HG03045 (cell line): ENCODE measurements around the gene EVL.
"Not testable (repeated sequence)": the region's sequence is repeated elsewhere in the genome, so short reads cannot be mapped to it uniquely, and the experiment has no call there.

ENCODE experiments used
- ATAC-seq: cut with Tn5 transposase; IDR thresholded peaks from one replicate; pipeline ENCODE4 v1.9.1; 2021; ENCODE audit warnings: mild to moderate bottlenecking, moderate library complexity; ENCODE audit not compliant: unreplicated experiment

Gene EVL

DNA sequence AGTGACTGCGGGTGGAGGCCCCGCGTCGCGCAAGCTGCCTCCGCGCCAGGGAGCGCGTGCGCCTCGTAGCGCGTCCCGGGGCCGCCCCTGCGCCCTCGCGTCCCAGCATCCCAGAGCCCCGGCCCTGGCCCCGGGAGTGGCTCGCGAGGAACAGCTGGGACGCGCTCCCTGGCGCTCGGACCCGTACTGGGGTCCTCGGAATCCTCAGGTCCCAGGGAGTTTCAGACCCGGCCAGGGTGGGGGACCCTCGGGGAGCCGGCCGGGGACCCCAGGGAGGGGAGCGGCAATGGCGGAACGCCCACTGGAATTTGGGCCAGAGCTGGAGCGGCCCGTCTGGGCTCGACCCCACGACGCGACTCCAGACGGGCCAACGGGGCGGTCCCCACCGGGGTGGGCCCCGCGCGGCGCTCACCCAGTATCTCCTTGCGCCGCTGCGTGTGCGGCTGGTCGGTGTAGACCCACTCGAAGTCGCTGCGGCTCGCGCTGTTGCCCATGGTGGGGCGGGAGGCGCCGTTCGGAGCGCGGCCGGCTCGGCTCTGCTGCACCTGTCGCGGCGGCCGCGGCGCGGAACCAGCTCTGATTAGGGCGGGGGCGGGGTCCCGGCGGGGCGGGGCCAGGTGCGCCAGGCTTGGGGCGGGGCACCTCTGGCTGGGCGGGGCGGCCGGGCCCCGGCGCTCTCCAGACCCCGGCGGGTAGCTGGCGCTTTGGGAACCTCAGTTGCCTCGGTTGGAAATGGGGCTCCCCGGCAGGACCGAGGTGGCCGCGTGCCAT is 94.1 kb downstream of the EVL start, which contains the start of gene DEGS2:
Gene DEGS2, minus strand, starts transcription at position 552 of the 771 bp plus-strand sequence. Its CDS starts 58 bp downstream, at position 494.
- peak; percentile 48 for ATAC-seq

DNA sequence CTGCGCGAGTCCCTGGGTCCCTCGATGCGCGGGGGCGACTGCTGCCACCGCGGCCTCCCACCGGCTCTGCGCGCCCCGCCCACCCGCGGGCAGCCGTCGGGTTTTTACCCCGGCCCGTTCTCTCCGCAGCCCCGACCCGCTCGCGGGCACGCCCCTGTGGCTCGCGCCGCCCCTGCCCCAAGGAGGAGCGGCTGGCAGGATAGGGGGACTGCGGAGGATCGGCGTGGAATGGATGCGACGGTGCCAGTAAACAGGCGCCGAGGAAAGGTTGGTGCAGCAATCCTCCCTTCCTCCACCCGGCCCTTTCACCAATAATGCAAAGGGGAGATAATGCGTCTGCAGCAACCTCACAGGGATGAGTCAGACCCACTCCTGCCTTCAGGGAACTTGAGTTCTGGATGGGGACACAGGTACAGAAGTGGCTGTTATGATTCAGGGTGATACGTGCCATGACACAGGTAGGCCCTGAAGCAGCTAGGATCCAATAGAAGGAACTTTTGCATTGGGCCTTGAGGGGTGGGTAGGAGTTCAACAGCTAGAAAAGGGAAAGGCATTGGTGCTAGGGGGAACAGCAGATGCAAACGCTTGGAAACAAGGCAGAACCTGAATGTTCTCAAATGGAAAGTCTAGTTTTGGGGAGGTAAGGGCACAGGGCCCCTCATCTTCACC is 94.8 kb downstream of the EVL start:
- ATAC-seq: peak; percentile 14

DNA sequence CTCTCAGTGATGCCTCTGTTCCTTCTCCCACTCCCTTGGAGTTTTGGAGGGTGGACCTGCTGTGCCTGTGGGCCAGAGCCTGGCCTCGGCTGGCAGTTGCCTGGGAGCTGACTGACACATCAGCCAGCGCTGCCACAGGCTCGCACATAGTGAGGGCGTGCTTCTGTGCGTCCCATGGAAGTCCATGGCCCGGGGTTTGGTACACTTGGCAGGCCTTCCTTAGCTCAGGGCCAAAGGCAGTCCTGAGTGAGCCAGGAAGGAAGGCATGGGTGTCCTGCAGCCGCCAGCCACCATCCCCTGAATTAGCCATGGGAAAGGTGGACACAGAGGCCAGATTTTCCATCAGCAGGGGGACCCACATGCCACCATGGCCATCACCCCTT is 95.3 kb downstream of the EVL start:
- no peak for ATAC-seq

DNA sequence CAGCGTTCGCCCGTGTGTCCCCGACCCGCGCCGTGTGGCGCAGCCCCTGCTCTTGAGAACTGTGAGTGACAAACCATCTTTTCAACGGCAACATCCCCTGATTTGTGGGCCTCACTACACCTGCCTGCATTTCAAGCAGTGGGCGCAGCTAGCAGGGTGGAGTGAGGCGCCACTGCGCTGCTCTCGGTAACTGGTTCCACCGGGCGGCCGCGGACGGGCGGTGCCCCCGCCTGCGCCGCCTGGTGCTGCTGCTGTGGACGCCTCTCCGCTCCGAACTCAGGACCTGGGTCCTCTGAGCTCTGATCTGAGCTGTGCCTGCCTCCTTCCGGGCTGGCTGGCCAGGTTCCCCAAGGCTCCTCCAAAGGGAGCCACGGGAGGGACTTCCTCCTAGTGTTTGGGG is 100.2 kb downstream of the EVL start:
- ATAC-seq: no peak

DNA sequence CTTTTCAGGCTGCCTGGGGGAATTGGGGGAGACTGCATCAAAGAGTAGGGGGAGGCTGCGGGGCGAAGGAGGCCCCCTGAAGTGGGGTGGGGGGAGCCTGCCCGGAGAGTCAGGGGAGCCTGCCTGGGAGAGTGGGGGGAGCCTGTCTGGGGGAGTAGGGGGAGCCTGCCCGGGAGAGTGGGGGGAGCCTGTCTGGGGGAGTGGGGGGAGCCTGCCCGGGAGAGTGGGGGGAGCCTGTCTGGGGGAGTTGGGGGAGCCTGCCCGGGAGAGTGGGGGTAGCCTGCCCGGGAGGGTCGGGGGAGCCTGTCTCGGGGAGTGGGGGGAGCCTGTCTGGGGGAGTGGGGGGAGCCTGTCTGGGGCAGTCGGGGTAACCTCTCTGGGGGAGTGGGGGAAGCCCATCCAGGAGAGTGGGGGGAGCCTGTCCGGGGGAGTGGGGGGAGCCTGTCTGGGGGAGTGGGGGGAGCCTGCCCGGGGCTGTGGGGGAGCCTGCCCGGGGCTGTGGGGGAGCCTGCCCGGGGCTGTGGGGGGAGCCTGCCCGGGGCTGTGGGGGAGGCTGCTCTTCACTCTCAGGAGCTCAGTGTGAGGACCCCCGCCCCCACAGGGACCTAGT is 100.7 kb downstream of the EVL start:
- no peak for ATAC-seq

DNA sequence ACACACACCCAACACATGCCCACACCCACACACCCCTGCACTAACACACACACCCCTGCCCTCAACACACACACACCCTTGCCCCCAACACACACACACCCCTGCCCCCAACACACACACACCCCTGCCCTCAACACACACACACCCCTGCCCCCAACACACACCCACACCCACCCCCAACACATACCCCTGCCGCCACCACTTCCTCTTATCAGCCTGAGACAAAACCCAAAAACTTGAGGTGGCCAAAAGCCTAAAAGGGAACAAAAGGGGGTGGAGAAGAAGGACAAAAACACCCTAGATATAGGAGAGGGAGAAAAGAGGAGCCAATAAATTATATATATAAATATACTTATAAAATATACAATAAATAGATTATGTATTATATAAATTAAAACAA is 103.3 kb downstream of the EVL start:
- no peak for ATAC-seq

DNA sequence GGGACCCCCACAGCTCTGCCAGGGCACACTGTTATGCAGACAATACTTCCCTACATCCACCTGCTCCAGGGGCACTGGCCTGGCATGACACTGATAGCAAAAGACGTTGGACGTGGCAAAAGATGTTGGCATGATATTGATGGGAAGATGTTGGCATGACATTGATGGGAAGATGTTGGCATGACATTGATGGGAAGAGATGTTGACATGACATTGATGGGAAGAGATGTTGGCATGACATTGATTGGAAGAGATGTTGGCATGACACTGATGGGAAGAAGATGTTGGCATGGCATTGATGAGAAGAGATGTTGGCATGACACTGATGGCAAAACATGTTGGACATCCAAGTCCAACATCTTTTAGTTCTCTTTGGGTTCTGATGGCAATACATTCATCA is 105.7 kb downstream of the EVL start:
- no peak for ATAC-seq

DNA sequence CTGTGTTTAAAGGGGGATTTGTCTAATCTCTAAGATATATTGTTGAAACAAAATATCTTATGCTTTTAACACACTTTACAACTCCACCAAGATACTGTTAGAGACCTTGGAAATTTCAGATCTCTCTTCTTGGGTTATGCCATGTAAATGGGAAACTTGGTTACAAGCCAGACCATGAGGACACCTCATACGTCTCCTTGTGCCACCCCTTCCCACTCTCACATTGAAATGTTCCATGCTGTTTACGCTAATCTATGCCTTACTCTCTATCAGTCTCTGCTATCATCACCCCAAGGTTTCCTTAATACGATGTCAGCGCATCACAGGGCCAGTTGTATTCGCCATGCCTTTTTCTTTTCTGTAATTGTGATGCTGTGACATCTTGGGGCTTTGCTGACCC is 107.6 kb downstream of the EVL start:
- no peak for ATAC-seq

DNA sequence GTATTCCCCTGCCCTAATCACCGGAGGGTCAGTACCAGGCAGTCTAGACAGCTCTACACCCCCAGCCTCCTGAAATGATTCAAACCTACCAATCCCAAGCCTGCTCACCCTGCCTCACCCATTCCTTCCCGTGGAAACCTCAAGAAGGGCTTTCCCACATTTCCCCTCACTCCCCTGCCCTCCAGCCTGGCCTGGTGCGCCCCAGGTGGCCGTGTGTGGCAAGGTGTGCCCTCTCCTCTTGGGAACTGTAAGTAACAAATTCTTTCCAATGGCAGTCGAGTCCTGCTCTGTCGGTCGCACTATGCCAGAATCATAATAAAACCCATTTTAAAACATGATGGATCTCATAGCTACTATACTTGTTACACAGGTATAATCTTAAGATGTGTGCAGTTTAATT is 108.1 kb downstream of the EVL start:
- no peak for ATAC-seq

DNA sequence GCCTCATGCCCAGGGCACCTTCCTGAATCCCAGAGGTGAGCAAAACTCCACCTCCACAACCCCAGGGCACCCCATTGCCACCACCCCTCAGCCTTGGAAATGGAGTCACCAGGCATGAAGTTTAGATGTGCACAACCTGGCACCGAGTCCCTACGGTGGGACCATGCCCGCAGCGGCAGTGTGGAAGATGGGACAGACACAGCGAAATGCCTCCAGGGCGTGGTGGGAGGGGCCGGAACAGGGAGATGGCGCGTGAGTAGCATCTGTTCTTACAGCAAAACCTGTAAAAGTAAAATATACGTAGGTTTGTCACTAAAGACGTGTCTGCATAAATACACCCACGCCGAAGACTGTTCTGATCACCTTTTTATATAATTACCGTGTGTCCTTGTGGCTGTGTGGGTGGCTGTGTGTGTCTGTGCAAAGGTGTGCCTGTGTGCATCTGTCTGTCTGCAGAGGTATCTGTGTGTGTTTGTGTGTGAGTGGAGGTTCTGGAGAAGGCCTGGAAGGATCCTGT is 111.6 kb downstream of the EVL start:
- no peak for ATAC-seq

DNA sequence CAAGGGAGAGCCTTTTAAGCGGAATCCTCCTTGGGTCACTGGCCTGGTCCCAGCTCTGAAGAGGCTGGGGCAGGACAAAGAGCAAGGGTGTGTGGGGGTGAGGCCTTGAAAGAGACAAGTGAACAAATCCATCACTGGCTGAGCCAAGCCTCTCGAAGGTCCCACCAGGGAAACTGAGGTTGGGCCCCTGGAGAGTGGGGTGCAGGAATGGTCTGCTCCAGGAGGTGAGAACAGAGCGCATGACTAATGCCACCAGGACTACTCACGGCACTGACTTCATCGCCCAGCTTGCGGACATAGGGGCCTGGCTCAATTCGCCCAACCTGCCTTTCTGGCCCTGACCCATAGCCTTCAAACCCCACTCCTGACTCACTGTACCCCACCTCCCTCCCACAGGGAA is 113.5 kb downstream of the EVL start:
- ATAC-seq: no peak

DNA sequence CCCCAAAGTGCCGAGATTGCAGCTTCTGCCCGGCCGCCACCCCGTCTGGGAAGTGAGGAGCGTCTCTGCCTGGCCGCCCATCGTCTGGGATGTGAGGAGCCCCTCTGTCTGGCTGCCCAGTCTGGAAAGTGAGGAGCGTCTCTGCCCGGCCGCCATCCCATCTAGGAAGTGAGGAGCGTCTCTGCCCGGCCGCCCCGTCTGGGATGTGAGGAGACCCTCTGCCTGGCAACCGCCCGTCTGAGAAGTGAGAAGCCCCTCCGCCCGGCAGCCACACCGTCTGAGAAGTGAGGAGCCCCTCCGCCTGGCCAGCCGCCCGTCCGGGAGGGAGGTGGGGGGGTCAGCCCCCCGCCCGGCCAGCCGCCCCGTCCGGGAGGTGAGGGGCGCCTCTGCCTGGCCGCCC is 115.4 kb downstream of the EVL start:
- not testable (repeated sequence) for ATAC-seq

DNA sequence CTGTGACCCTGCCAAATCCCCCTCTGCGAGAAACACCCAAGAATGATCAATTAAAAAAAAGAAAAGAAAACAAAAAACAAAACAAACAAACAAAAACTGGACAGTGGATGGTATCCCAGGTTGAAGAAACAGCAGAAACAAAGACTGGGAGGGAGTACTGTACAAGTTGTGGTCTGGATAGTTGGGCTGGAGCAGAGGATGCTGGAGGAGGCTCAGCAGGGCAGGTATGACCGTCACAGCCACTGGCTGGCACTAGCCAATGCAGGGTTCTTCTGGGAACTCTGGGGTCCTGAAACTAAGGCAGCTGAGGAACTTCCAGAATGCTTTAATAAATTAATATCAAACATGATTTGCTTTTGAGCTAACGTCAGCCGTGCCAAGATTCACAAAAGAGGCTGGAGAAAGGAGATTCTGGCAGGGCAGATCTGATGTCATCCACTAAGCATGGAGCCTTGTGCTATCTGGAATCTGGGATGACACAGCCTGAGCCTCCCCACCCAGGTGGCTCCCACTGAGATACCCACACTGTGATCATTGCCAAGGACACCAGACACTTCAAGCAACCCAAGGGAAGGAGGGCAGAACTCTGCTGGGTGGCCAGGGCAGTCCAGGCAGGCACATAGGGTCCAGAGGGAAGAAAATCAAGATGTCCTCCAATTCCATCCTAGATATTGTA is 116.8 kb downstream of the EVL start:
- ATAC-seq: not testable (repeated sequence)

DNA sequence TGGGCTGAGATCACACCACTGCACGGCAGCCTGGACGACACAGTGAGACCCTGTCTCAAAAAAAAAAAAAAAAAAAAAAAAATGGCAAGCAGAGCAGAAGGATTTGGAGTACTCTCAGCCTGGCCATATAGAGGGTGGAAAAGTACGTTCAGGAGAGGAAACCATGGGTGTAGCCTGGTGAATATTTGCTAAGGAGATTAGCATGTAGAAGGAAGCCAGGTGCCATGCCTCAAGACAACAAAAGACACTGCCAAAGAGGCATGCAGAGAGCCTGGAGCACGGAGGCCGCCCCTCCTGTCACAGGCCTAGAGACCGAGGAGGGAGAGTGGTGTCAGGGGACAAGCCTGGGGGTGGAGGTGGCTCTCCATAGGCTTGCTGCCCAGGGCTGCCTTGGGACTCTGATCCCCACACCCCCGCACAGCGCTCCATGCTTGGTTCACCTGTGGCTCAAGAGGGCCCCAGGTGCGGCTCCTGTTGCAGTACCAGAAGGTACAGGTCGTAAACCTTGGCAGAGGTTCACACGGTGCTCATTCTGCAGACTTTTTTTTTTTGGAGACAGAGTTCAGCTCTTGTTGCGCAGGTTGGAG is 122.1 kb downstream of the EVL start:
- ATAC-seq: no peak

DNA sequence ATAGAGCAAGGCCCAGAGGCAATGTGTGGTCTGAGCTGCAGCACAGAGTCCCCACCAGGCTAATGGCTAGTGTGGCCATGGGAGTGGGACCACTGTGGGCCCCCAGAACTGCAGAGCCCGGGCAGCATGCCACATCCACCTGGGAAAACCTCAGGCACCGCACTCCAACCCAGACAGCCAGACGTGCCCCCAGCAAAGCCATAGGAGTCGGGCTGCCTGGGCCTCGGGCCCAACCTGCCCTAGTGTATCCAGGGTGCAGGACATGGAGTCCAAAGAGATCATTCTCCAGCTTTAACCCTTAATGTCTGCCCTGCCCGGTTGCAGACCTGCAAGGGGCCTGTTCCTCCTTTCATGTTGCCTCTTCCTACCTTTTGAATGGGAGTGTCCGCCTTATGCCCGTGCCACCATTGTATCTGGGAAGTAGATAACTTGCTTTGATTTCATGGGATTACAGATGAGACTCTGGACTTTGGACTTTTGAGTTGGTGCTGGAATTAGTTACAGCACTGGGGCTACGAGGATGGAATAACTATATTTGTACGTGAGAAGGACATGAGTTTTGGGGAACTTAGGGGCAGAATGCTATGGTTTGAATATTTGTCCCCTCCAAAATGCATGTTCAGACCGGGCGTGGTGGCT is 123.3 kb downstream of the EVL start:
- no peak for ATAC-seq

DNA sequence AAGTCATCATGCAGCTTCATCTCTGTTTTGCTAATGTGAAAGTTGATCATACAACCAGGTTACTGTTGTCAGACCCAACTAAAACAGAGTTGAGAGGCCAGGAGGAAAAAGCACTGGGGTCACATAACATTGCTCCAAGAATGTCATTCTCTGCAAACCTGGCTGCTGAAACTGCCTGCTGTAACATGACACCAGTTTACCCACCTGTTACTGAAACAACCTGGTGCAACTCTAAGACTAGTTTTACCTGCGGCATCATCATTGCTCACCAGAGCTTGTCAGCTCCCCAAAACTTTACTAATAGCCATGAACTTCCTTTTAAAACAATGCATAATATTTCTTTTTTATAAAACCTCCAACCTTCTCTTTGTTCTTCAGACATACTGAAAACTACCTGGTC is 124.9 kb downstream of the EVL start:
- ATAC-seq: no peak

DNA sequence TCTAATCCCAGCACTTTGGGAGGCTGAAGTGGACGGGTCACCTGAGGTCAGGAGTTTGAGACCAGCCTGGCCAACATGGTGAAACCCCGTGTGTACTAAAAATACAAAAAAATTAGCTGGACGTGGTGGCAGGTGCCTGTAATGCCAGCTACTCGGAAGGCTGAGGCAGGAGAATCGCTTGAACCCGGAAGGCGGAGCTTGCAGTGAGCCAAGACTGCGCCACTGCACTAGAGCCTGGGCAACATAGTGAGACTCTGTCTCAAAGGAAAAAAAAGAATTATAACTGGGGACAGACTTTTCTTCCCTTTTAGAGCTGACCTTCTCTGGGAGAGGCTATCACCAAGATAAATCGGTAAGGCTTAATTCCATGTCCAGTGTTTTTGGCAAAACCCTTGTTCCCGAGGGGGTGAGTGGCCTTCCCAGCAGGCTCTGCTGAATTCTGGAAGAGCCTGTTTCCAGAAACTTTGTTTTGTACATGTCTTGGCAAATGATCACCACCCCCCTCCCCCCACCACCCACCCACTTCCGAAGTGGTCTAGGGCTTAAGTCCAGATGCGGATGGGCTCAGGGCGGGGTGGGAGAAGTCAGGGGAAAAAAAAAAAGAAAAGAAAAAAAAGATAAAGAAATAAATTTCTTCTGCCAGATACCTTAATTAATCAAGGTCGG is 126.5 kb downstream of the EVL start:
- no peak for ATAC-seq

DNA sequence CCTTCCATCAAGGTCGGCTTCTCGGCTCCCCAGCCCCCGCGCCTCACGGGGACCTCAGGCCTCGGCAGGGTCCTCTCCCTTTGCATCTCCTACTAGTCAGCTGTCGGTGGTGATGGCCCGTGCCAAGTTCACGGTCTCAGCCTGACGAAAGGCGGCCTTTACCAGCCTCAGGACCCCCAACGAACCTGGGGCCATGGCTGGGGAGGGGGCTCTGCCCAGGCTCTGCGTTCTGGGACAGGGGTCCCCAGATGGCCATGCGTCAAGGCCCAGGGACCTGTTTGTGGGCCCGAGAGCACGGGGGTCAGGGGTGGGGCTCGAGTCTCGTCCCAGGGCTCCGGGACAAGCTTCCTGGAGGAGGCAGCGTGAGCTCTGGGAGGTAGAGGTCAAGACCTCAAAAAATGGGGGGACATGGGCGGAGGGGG is 127.0 kb downstream of the EVL start:
- no peak for ATAC-seq

DNA sequence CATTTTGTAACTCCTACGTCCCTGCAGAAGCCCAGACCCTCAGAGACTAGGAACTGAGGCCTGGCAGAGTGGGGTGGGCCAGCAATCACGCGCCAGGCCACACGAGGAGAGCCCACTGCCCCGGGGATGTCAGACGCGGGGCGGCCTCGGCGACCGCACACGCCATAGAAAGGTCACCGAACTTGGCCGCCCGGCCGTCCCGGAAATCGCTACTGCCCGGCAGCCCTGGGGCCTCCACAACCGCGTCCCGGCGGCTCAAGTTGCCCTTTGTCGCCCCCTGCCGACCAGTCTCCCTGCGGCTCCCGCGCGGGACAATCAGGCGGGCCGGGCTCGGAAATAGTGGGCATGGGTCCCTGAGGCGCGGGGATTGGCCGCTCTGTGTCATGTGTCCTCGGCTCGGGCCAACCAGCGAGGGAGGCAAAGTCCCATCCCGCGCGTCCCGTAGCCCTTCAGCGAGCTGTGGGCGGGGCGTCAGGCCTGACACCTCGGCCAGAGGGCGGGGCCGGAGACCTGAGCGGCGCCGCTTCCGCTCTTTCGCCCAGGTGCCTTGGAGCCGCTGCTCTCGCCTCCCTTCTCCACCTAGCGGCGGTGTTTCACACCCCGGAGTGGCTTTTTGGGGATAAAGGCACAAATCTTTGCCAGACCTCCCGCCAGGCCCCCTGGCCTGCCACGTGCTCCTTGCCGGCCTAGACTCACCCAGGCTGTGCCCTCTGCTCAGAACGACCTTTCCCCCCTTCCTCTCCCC is 127.6 kb downstream of the EVL start:
- ATAC-seq: peak; percentile 99
